ENCODE measurements around the gene PROSER3. TPM values are rescaled to one million over a fixed set of nuclear protein-coding genes. Genes with fewer than 3 reads are reported as not detected.
A peak's percentile ranks its signal among the peaks of the same experiment; 100 is the strongest.

The PROSER3 gene
- total RNA-seq, 1 donor from 2014 or later = 1.4 TPM

- no peak for DNase-seq (ENCODE audit: low read depth in 2 of 2)
Measured at GRCh38 chr19:35738021-35738886, 19.7 kb upstream of the PROSER3 start.

DNA sequence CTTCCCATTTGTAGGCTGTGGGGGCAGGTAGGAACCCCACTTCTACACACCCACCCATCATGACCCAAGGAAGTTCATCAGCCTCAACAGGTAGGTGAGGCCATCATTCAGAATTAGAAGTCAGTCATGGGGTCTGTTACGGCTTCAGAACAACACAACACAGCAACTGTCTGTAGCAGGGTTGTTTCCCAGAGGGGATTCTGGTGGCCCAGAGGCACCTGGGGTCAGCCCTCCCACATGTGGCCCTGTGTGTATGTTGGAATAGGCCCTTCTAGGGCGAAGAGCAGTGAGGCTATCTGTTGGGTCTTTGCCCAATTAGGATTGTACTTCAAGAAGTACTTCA is 19.1 kb upstream of the PROSER3 start:
- no peak for DNase-seq (ENCODE audit: low read depth in 2 of 2)

DNA sequence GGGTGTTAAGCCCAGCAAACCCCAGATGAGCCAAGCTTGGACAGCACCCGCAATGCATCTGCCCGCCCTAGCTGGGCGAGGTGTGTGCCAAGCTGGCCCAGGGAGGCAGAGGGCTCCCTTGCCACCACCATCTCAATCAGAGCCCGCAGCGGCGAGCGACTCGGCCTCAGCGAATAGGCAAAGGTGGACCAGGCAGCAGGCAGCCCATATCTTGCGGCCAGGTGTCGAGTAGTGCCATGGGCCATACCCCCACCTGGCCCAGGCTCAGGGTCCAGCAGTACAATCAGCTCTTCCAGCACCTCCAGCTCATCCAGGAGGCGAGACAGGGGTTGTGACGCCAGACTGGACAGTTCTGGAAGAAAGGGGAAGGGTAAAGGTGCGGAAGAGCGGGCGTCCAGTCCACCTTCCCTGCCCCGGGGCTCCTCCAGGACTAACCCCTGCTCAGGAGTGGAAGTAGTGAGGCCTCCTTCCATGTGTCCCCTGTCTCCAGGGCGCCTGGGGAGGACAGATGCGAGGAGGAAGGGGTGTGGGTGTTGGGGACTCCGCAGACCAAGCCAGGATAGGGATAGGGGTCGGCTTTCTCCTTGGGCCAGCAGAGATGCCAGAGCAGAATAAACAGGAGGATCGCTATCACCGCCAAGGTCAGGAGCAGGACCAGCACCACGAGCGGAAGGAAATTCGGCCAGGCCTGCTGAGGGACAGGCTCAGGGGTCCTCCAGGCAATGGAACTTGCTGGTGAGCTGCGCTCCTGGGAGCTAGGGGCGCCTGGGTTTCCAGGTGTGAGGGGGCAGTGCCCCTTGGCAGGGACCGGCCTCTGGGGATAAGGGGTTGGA is 18.5 kb upstream of the PROSER3 start:
- no peak for DNase-seq (ENCODE audit: low read depth in 2 of 2)

- no peak for DNase-seq (ENCODE audit: low read depth in 2 of 2)
Measured at GRCh38 chr19:35740108-35740422, 17.9 kb upstream of the PROSER3 start.

- DNase-seq (ENCODE audit: low read depth in 2 of 2) = peak; percentile 95 to 97
Measured at GRCh38 chr19:35740423-35741202, 17.4 kb upstream of the PROSER3 start.

DNA sequence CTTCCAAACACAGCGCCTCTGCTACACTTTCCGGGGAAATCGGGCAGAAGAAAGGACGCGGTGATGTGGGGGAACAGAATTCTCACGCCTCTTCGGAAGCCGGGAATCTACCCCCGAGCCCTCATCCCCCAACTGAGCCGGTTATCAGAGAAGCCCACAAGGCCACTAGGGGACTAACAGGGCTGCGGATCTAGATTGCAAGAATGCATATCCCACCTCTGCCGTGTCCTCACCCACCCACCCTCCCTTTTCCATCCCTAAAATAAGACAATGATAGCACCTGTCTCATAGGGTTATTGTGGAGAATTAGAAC is 16.8 kb upstream of the PROSER3 start:
- DNase-seq (ENCODE audit: low read depth in 2 of 2) = no peak

- no peak for DNase-seq (ENCODE audit: low read depth in 2 of 2)
Measured at GRCh38 chr19:35742121-35742724, 15.8 kb upstream of the PROSER3 start, which contains the start of gene IGFLR1. Gene IGFLR1, minus strand, starts transcription at chr19:35742452. Its CDS starts 1,272 bp downstream, at chr19:35741180.

DNA sequence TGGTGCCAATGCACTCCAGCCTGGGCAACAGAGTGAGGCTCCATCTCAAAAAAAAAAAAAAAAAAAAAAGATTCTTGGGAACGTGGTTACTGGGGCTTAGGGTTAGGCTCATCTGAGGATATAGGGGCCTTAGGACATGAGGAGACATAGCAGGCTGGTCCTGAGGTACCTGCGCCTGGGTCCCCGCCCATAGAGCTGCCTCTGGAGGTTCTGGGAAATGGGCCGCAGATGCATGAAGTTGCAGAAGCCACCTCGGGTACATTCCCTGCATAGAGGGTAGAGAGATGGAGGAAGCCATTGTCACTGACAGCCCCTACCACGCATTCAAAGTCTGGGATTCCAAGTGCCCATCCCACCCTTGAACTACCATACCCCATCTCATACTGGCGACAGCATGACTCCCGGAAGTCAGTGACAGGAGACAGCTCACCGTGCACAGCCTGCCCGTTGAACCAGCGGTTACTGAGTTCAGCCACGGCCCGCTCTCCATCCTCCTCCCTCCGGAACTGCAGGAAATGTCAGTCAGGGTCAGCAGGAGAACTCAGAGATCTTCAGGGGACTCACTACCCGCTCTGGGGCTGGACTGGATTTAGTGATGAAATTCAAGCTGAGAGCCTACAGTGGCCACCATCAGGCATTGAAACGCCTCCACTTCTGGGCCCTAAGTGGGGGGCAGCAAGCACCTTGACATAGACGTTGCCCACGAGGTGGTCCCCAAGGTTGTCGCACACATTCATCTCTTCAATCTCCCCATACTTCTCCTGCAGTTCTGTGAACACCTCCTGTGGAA is 14.1 kb upstream of the PROSER3 start:
- no peak for DNase-seq (ENCODE audit: low read depth in 2 of 2)

DNA sequence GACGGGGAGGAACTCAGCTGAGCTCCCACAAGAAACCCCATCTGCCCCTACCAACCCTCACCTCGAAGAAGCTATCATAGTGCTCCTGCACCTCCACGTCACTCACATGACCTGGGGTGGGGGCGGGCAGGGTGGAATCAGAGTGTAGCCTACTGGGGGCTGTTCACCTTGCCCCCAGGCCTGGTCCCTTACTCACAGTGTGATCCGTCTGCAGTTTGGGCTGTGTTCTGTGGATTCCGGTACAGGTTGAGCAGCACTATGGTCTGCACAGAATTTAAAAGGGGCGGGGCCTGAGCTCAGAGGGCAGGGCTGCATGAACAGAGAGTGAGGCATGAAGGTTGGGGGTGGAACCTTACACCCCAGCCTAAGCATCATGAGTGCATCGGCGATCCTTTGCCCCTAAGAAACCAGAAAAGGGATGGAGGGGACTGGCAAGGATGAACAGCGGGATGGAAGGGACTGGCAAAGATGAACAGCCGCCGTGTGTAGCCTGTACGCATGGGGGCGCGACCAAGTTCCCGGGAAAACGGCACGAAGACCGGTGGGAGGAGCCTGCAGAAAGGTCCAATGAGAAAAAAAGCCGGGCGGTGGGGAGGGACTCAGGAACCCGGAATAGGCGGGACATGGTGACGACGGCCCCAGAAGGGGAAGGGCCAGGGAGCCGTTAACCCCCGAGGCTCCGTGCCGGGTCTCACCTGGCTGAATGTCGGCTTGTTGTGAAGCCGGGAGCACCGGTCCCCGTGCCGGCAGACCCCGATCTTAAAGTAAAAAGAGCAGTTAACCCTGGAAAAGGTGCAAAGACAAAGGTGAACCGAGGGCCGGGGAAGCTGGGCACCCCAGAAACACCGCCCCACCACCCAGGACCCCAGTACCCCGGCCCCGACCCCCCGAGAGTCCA is 13.3 kb upstream of the PROSER3 start:
- DNase-seq (ENCODE audit: low read depth in 2 of 2) = peak; percentile 97 to 98

DNA sequence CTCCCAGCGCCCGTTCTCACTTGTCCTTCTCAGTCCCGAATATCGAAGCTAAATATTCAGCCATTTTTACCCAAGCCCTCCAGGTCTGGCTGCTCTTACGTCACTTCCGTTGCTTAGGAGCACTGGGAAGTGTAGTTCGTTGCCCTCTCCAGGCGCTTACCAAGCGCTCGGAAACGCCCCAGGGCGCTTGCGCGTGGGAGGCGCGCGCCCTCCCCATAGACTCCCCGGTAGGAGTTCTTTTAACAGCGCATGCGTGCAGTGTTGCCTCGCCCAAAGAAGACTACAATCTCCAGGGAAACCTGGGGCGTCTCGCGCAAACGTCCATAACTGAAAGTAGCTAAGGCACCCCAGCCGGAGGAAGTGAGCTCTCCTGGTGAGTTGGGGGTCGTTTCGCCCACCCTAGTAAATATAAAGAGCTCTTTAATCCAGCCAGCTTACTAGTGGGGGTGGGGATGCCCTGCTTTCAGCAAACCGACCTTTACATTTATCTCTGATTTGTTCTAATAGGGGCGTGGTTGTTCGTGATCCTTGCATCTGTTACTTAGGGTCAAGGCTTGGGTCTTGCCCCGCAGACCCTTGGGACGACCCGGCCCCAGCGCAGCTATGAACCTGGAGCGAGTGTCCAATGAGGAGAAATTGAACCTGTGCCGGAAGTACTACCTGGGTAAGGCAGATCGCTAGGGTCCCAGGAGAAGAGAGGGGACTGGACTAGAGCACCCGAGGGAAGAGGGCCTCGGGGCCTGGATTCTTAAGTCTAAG is 12.5 kb upstream of the PROSER3 start, which contains the start of the genes PSENEN and U2AF1L4:
PSENEN (plus strand) TSS at position 324 of the 759 bp plus-strand sequence; CDS start at position 604, 280 bp downstream.
U2AF1L4 (minus strand) TSS at position 91 of the 759 bp plus-strand sequence; CDS start at position 64, 27 bp downstream.
- DNase-seq (ENCODE audit: low read depth in 2 of 2) = peak; percentile 100

GRCh38 chr19:35746087-35746462 is 11.9 kb upstream of the PROSER3 start:
- no peak for DNase-seq (ENCODE audit: low read depth in 2 of 2)

DNA sequence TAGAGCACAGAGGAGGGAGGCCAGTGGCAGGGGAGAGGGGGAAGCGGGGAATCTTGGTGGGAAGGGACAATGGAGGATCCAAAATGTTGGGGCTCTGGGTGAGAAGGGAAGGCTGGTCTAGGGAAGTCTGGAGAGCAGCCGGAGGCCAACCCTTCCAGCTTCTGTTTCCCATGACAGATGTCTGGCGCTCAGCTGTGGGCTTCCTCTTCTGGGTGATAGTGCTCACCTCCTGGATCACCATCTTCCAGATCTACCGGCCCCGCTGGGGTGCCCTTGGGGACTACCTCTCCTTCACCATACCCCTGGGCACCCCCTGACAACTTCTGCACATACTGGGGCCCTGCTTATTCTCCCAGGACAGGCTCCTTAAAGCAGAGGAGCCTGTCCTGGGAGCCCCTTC is 11.4 kb upstream of the PROSER3 start:
- no peak for DNase-seq (ENCODE audit: low read depth in 2 of 2)

DNA sequence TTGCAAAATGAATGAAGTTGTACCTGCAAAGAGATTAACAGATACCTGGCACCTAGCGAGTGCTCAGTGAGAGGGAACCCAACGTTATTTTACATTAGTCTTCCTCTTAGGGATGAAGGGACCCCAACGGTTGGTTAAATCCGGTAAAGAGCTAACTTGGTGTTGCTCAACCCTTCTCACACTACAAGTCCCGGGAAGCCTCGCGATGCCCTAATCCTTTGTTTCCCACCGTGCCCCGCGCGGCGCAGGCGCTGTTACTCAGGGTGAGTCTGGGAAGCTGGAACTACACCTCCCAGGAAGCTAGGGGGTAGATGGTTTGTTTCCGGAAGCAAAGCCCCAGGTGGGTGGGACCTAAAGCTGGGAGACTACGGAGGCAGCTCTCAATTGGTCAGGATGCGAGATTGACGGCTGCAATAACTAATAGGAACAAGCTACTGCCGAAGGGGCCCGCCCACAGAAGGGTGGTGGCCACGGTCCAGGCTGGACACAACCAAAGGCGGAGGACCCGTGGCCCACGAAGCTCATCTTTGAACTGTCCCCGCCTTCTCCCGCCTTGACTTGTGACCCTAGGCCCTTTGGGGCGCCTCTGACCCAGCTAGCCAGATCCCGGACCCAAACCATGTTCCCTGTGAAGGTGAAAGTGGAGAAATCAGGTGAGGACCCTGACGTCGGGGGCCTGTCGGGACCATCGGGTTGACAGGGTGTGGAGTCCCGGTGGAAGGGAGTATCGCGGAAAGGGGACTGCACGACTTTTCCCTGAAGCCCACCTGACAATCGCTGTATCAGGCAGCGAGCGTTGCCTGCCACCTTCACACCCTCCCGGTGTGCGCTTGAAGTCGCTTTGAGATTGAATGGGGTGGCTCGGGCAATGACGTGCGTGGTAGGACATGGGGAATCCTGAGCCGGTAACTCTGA is 9.6 kb upstream of the PROSER3 start, which contains the start of gene LIN37:
LIN37 (plus strand) TSS at position 471 of the 915 bp plus-strand sequence; CDS start at position 620, 149 bp downstream.
- peak; percentile 99 to 100 for DNase-seq (ENCODE audit: low read depth in 2 of 2)

DNA sequence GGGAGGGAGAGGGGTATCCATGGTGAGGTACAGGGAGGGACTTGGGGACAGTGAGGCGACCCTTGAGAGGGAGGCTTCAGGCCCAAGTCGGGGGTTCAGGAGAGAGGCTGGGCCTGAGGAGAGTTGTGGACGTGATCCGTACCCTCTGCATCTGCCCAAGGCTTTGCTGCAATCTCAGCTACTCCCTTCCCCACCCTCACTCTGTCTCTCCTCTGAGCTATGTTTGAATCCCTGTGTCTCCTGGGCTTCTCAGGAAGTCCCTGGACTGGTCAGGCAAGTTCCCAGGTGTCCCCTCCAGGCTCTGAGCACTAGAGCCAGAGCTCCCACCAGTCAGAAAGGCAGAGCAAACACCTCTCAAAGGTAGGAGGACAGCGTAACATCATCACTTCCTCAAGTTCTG is 7.8 kb upstream of the PROSER3 start:
- no peak for DNase-seq (ENCODE audit: low read depth in 2 of 2)

- DNase-seq (ENCODE audit: low read depth in 2 of 2) = no peak
Measured at GRCh38 chr19:35751839-35752745, 5.9 kb upstream of the PROSER3 start.

GRCh38 chr19:35752746-35753350 is 5.1 kb upstream of the PROSER3 start:
- no peak for DNase-seq (ENCODE audit: low read depth in 2 of 2)
